ENCODE data around the gene ABCA8.
"Not testable (repeated sequence)": the region's sequence is repeated elsewhere in the genome, so short reads cannot be mapped to it uniquely, and the experiment has no call there.

Gene ABCA8, protein sequence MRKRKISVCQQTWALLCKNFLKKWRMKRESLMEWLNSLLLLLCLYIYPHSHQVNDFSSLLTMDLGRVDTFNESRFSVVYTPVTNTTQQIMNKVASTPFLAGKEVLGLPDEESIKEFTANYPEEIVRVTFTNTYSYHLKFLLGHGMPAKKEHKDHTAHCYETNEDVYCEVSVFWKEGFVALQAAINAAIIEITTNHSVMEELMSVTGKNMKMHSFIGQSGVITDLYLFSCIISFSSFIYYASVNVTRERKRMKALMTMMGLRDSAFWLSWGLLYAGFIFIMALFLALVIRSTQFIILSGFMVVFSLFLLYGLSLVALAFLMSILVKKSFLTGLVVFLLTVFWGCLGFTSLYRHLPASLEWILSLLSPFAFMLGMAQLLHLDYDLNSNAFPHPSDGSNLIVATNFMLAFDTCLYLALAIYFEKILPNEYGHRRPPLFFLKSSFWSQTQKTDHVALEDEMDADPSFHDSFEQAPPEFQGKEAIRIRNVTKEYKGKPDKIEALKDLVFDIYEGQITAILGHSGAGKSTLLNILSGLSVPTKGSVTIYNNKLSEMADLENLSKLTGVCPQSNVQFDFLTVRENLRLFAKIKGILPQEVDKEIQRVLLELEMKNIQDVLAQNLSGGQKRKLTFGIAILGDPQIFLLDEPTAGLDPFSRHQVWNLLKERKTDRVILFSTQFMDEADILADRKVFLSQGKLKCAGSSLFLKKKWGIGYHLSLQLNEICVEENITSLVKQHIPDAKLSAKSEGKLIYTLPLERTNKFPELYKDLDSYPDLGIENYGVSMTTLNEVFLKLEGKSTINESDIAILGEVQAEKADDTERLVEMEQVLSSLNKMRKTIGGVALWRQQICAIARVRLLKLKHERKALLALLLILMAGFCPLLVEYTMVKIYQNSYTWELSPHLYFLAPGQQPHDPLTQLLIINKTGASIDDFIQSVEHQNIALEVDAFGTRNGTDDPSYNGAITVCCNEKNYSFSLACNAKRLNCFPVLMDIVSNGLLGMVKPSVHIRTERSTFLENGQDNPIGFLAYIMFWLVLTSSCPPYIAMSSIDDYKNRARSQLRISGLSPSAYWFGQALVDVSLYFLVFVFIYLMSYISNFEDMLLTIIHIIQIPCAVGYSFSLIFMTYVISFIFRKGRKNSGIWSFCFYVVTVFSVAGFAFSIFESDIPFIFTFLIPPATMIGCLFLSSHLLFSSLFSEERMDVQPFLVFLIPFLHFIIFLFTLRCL (N-terminal part only)

GRCh38 chr17:68955181-68955841 lies at the start of gene ABCA8:
ABCA8 (minus strand) TSS chr17:68955392; CDS start chr17:68942034, 13,358 bp downstream.
- DNase-seq (ENCODE audit: low spot score), result no peak

- not testable (repeated sequence) for DNase-seq (ENCODE audit: low spot score)
Observed at GRCh38 chr17:69004759-69005158, 49.6 kb upstream of the ABCA8 start.

GRCh38 chr17:68999743-69000142 lies 44.6 kb upstream of the ABCA8 start:
- DNase-seq (ENCODE audit: low spot score), result not testable (repeated sequence)

GRCh38 chr17:68993112-68993511 lies 37.9 kb upstream of the ABCA8 start:
- peak; percentile 10 for DNase-seq (ENCODE audit: low spot score)

GRCh38 chr17:68987966-68988365 lies 32.8 kb upstream of the ABCA8 start:
- no peak for DNase-seq (ENCODE audit: low spot score)

DNA sequence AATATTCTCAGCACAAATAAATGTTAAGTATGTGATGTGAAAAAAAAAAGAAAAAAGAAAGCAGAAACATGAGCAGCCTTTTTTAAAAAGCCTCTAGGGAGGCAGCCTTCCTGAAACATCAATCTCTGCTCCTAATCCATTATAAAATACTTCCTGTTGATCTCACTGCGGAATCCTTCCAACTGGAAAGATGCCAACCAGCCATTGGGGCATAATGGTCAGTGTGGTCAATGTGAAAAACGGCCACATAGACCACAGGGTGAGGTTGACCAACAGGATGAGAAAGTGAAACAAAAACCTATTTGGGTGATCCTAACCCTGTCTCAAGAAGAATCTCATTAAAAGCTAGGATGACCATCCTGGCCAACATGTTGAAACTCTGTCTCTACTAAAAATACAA lies 26.1 kb upstream of the ABCA8 start:
- DNase-seq (ENCODE audit: low spot score), result peak; percentile 72

DNA sequence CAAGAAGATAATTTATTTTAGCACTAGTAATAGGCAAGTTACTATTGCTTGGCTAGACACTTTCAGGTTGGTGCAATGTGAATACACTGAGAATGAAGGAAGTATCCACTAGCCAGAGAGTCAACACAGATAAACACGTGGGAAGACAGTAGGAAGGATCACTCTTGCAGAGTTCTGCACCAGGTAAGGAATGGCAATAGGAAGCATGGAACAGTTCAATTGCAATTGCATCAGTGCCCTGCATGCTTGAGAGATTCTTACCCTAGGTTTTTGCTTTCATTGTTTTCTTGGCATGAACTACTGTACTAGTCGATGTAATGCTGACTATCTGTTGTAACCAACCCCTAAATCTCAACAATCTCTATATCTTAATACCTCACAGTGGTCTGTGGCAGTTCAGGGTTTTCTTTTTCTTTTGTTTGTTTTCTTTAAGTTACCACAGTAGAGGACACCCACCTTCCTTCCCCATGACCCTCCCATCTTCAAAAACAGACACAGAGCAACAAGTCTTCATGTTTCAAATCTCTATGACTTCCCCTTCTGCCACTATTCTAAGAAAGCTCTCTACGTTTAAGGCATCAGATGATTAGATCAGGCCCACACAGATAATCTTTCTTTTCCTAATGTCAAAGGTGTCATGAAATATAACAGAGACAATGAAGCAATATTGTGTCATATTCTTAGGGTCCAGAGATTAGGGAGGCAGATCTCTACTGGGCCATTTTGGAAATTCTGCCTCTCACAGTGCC lies 18.1 kb upstream of the ABCA8 start:
- DNase-seq (ENCODE audit: low spot score), result no peak

DNA sequence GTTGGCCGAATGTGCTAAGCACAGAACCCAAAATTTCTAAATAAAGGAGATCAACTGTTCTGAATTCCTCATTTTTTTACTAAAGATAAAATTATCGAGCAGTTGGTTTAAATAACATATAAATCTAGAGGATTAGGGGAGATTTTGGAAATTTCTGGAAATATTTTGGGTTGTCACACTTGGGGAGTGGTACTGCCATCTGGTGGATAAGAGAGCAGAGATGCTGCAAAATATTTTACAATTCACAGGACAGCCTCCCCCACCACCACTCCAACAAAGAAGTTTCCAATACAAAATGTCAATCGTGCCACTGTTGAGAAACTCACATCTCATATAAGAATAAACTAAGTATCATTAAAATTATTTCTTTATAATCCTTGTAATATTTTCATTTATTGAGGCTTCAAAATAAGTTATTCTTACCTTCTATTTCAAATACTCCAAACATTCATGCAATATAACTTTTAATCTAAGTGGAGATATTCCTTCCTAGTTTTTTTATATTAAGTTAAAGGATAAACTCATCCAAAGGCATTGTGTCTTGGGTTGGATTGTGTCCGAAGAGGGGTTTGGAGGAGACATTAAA lies 17.0 kb upstream of the ABCA8 start:
- DNase-seq (ENCODE audit: low spot score), result peak; percentile 33

GRCh38 chr17:68969101-68969500 lies 13.9 kb upstream of the ABCA8 start:
- DNase-seq (ENCODE audit: low spot score), result no peak

GRCh38 chr17:68963958-68964357 lies 8.8 kb upstream of the ABCA8 start:
- no peak for DNase-seq (ENCODE audit: low spot score)

- DNase-seq (ENCODE audit: low spot score), result no peak
Observed at GRCh38 chr17:68961214-68961882, 6.2 kb upstream of the ABCA8 start.

- not testable (repeated sequence) for DNase-seq (ENCODE audit: low spot score)
Observed at GRCh38 chr17:68959117-68959516, 3.9 kb upstream of the ABCA8 start.

DNA sequence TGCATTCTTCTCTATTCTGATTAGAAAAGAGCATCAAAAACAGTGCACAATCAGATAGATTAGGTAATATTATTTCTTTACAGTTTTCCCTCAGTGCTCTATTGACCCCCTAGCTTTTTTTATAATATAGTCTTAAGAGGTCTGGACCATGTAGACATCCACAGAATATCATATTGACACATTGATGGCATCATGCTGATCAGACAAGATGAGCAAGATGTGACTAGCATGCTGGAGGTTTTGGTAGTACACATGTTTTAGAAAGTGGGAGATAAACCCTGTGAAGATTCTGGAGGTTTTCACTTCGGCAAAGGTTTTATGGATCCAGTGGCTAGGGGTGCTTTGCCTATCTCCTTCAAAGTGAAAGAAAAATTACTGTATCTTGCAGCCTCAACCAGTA lies 2.8 kb upstream of the ABCA8 start:
- DNase-seq (ENCODE audit: low spot score), result no peak

DNA sequence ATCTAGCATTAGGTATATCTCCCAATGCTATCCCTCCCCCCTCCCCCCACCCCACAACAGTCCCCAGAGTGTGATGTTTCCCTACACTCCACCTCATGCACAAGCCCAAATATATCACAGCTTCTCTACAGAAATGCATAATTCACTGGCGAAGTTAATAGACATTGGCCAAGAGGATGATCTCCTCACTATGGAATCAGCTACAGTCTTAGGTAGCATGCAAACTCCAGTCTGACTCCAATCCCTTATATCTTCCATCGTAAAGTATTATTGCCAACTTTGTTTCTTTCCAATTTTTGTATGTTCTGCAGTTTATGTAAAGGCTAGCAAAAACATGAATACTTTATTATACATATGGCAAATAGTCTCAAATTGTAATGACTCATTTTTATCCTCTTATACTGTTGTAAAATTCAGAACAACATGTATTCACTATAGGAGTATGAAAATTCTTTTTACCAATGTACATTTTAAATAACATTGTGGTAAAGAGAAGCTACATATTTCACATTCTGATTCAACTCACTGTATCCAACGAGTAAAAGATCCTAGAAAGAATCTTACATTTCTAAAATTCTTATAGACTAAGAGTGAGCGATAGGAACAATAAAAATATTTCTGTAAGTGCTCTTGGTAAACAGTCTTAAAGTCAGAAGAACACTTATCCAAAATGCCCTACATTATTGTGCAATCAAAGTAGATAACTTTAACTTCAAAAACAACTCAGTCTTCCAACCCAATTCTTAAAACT lies 871 bp downstream of the ABCA8 start:
- no peak for DNase-seq (ENCODE audit: low spot score)

GRCh38 chr17:68953340-68953997 lies 1.7 kb downstream of the ABCA8 start:
- DNase-seq (ENCODE audit: low spot score), result no peak

DNA sequence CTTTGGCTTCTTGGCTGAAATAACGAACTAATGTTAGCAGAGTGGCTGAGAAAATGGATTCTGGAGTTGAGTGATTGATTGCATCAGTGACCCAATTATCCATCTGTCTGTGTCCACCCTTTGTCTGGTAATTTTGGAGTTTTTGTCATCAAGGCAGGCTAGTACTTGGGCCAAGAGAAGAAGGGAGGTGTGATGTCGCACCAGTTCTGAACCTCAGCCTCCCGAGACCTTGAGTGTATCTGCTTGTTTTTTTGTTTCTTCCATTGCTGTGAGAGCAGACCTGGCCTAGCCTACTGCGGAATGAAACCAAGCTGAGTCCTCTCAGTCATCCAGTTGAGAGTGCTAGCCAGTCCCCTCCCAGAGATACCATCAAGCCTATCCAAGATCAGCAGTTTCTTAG lies 4.5 kb downstream of the ABCA8 start:
- DNase-seq (ENCODE audit: low spot score), result no peak

GRCh38 chr17:68947868-68948267 lies 7.3 kb downstream of the ABCA8 start:
- not testable (repeated sequence) for DNase-seq (ENCODE audit: low spot score)

- no peak for DNase-seq (ENCODE audit: low spot score)
Observed at GRCh38 chr17:68944435-68945035, 10.7 kb downstream of the ABCA8 start.

Measured in kidney capillary endothelial cell (primary cell).